Caco-2 (cell line): ENCODE results near the gene ABHD11. TPM values are rescaled to one million over a fixed set of nuclear protein-coding genes. Genes with fewer than 3 reads are reported as not detected.

Experiments used
- BruUV-seq: library from RNA; stranded (reverse); fragments of 400-500 nt; replicated peaks from 2 replicates; lab custom pipeline; 2021; lab: Mats Ljungman, UMichigan
- CTCF ChIA-PET: fragments of 300-600 bp; sonication (Branson Sonifier 250); formaldehyde crosslinking; loops from one replicate; lab custom pipeline; 2022; ENCODE audit warnings: antibody characterized with exemption; lab: Charles Lee
- POLR2A ChIA-PET: fragments of 300-600 bp; sonication (Branson Sonifier 250); formaldehyde crosslinking; loops from one replicate; lab custom pipeline; 2022; ENCODE audit warnings: antibody characterized with exemption; lab: Charles Lee
- DNase-seq, 2 experiments: peaks; one replicate each; pipeline versions ENCODE4 v3.0.0 to v3.0.0-alpha.2; 2020 to 2022
- H3K27me3 ChIP-seq: replicated peaks from 2 replicates; pipeline ENCODE4 v1.6.0; 2011; ENCODE audit warnings: low read length; ENCODE audit not compliant: control insufficient read depth, insufficient read depth
- H3K36me3 ChIP-seq: 2 replicates; pipeline ENCODE4 v1.5.1; 2011; ENCODE audit warnings: low read length; ENCODE audit not compliant: control insufficient read depth, insufficient read depth
- H3K4me1 ChIP-seq: fragments of 250-450 bp; sonication (Bioruptor Pico); 2 replicates; pipeline ENCODE4 v1.5.1; 2020; ENCODE audit warnings: mild to moderate bottlenecking
- H3K4me3 ChIP-seq: 2 replicates; pipeline ENCODE4 v1.5.1; 2011; ENCODE audit warnings: low read depth, mild to moderate bottlenecking, control low read depth, low read length
- H3K9me3 ChIP-seq: fragments of 250-450 bp; sonication (Bioruptor Pico); 2 replicates; pipeline ENCODE4 v1.5.1; 2020; ENCODE audit warnings: mild to moderate bottlenecking, moderate library complexity
- H3K27ac Mint-ChIP-seq: one replicate; pipeline ENCODE4 v1.8.0; 2022; ENCODE audit warnings: mixed read lengths; ENCODE audit not compliant: unreplicated experiment
- H3K27me3 Mint-ChIP-seq: one replicate; pipeline ENCODE4 v1.8.0; 2022; ENCODE audit warnings: mixed read lengths; ENCODE audit not compliant: insufficient read depth, unreplicated experiment
- H3K36me3 Mint-ChIP-seq: one replicate; pipeline ENCODE4 v1.8.0; 2022; ENCODE audit warnings: mild to moderate bottlenecking, mixed read lengths; ENCODE audit not compliant: insufficient read depth, unreplicated experiment
- H3K4me1 Mint-ChIP-seq: one replicate; pipeline ENCODE4 v1.8.0; 2022; ENCODE audit warnings: low read depth, mixed read lengths; ENCODE audit not compliant: unreplicated experiment
- H3K4me3 Mint-ChIP-seq: one replicate; pipeline ENCODE4 v1.8.0; 2022; ENCODE audit warnings: mild to moderate bottlenecking, moderate library complexity, mixed read lengths; ENCODE audit not compliant: unreplicated experiment
- H3K9me3 Mint-ChIP-seq: one replicate; pipeline ENCODE4 v1.8.0; 2022; ENCODE audit warnings: mixed read lengths; ENCODE audit not compliant: unreplicated experiment
- intact Hi-C: fragments of 100-400 bp; cut with micrococcal nuclease; formaldehyde crosslinking; loops from one replicate; pipeline ENCODE4 v1.10.0; 2022; ENCODE audit not compliant: unreplicated experiment
- total RNA-seq: library from RNA; stranded (reverse); gene quantifications from 2 replicates; pipeline ENCODE4 v1.2.3, GENCODE V29; 2022
- TF ChIP-seq, protein P1 (sequence below), 2 experiments: fragments of 200-600 bp in 1 of 2; IDR thresholded peaks; 1 replicate in 1 of 2; 2 replicates in 1 of 2; pipeline versions ENCODE4 v1.5.1 to v1.8.0; 2011 to 2022; ENCODE audit warnings: antibody characterized with exemption in 1 of 2, control low read depth in 1 of 2, inconsistent platforms in 1 of 2, low read depth in 1 of 2, low read length in 1 of 2, mild to moderate bottlenecking in 1 of 2, moderate library complexity in 1 of 2; ENCODE audit not compliant: insufficient read depth in 1 of 2, severe bottlenecking in 1 of 2, unreplicated experiment in 1 of 2

Gene ABHD11
- total RNA-seq, 1 experiment from 2014 or later = 38.9 TPM

DNA sequence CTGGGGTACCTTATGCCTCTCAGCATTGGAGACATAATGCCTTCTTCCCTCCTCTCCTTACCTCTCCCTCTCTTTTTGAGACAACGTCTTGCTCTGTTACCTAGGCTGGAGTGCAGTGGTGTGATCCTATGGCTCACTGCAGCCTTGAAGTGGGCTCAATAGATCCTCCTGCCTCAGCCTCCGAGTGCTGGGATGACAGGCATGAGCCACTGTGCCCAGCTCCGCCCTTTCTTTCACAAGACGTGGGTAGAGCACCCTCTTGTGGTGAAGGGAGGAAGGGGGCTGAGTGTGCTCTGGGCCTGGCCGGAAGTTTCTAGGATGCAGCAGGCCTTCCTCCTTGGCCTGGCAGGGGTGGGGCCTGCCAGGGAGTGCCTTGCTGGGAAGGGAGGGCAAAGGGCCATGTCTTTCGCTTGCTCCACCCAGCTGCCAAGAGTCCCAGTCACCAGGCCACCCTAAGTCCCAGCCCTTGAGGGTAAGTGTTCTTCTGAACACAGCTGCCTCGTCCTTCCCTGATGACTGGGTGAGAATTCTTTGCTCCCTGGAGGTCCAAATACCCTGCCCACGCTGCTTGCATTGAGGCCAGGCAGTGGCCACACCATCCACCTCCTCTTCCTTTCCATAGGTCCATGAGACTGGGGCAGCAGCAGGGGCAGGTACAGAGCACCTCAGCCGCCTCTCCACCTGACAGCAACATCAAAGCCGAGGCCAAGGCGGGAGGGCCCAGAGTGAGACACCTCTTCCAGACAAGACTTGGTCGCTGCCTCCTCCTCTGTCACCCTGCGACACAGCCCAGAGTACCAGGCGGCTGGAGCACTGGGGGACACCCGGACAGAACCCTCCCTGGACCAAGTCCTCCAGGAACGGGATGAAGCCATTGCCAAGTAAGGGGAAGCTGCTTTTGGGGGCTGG is 3.7 kb downstream of the ABHD11 start:
- no peak overlapping the region for H3K4me3 ChIP-seq
- CTCF ChIA-PET = interaction anchor here (0.6 to 1.3 kb wide), 8 partner anchors 9 to 128 kb away, joined by 3 to 5 read pairs (median 3); partner anchors contain the start of gene MLXIPL
- DNase-seq = peak; percentile 87 to 89
- Mint-ChIP-seq H3K27ac (no peak overlapping the region), H3K9me3 (no peaks in the 10 kb centered on the region), H3K36me3 (peaks cover 50% of the 10 kb centered on the region), H3K4me3 (no peak overlapping the region), H3K4me1 (peaks cover 6% of the 10 kb centered on the region), H3K27me3 (no peaks in the 10 kb centered on the region)
- TF ChIP-seq, protein P1, sequence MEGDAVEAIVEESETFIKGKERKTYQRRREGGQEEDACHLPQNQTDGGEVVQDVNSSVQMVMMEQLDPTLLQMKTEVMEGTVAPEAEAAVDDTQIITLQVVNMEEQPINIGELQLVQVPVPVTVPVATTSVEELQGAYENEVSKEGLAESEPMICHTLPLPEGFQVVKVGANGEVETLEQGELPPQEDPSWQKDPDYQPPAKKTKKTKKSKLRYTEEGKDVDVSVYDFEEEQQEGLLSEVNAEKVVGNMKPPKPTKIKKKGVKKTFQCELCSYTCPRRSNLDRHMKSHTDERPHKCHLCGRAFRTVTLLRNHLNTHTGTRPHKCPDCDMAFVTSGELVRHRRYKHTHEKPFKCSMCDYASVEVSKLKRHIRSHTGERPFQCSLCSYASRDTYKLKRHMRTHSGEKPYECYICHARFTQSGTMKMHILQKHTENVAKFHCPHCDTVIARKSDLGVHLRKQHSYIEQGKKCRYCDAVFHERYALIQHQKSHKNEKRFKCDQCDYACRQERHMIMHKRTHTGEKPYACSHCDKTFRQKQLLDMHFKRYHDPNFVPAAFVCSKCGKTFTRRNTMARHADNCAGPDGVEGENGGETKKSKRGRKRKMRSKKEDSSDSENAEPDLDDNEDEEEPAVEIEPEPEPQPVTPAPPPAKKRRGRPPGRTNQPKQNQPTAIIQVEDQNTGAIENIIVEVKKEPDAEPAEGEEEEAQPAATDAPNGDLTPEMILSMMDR (IDR thresholded peaks at IDR 0.05; ENCODE audit: insufficient read depth in 1 of 2, low read depth in 1 of 2, low read length in 1 of 2, severe bottlenecking in 1 of 2, unreplicated experiment in 1 of 2) = peak; percentile 89 to 90
- BruUV-seq = no TSS peak
- H3K36me3 ChIP-seq = peaks cover 9% of the 10 kb centered on the region
- H3K27me3 ChIP-seq = no peaks in the 10 kb centered on the region
- intact Hi-C loops = no loop called here
- POLR2A ChIA-PET = interaction anchor here (0.6 to 1.0 kb wide), 3 partner anchors 8 to 219 kb away, joined by 4 read pairs; no protein-coding TSS in a partner anchor
- H3K9me3 ChIP-seq = no peaks in the 10 kb centered on the region
- H3K4me1 ChIP-seq = peaks cover 17% of the 10 kb centered on the region

DNA sequence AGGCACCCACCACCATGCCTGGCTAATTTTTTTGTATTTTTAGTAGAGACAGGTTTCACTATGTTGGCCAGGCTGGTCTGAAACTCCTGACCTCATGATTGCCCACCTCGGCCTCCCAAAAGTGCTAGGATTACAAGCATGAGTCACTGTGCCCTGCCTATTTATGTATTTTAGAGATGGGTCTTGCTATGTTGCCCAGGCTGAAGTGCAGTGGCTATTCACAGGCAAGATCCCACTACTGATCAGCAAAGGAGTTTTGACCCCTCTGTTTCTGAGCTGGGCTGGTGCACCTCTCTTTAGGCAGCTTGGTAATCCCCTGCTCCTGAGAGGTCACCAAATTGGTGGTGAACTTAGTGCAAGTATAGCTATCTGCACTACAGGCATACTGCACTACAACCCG is 6.2 kb downstream of the ABHD11 start:
- peaks cover 8% of the 10 kb centered on the region for H3K36me3 ChIP-seq
- Mint-ChIP-seq H3K4me1 (peaks cover 6% of the 10 kb centered on the region), H3K27me3 (no peaks in the 10 kb centered on the region), H3K9me3 (no peaks in the 10 kb centered on the region), H3K27ac (peak overlapping the region; percentile 23), H3K36me3 (peaks cover 33% of the 10 kb centered on the region), H3K4me3 (no peak overlapping the region)
- intact Hi-C loops = no loop called here
- no peak overlapping the region for H3K4me3 ChIP-seq
- DNase-seq = no peak
- ChIA-PET POLR2A (interaction anchor here (1.0 to 1.2 kb wide), 2 partner anchors 97 to 108 kb away, joined by 3 to 8 read pairs; partner anchors contain the start of gene MLXIPL), CTCF (interaction anchor here (0.6 to 1.2 kb wide), 2 partner anchors 107 to 125 kb away, joined by 3 read pairs; no protein-coding TSS in a partner anchor)
- no peaks in the 10 kb centered on the region for H3K27me3 ChIP-seq
- TF ChIP-seq, protein P1 (IDR thresholded peaks at IDR 0.05; ENCODE audit: insufficient read depth in 1 of 2, low read depth in 1 of 2, low read length in 1 of 2, severe bottlenecking in 1 of 2, unreplicated experiment in 1 of 2) = no peak
- no peaks in the 10 kb centered on the region for H3K9me3 ChIP-seq
- no TSS peak for BruUV-seq
- H3K4me1 ChIP-seq = peaks cover 9% of the 10 kb centered on the region

DNA sequence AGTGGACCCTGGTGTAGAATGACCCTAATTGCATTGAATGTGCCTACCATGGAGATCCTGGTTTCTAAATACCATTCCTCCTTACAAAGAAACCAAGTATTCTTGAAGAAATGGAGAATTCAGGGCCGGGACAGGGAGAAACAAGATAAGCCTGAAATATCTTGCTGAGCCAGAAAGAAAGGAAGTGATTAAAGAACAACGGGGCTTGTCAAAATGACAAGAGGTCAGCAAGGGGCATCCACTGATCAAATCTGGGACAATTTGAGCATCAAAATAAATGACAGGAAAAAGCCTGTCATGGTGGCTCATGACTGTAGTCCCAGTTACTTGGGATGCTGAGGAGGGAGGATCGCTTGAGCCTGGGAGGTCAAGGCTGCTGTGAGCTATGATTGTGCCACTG is 8.1 kb downstream of the ABHD11 start:
- Histone ChIP-seq H3K4me1 (peaks cover 6% of the 10 kb centered on the region; the same call in 1 of the 2 replicates), H3K36me3 (no peaks in the 10 kb centered on the region), H3K9me3 (no peaks in the 10 kb centered on the region), H3K27me3 (no peaks in the 10 kb centered on the region), H3K4me3 (no peak overlapping the region)
- ChIA-PET POLR2A (no interaction called here), CTCF (no interaction called here)
- no TSS peak for BruUV-seq
- TF ChIP-seq, protein P1 (IDR thresholded peaks at IDR 0.05; ENCODE audit: insufficient read depth in 1 of 2, low read depth in 1 of 2, low read length in 1 of 2, severe bottlenecking in 1 of 2, unreplicated experiment in 1 of 2) = no peak
- Mint-ChIP-seq H3K4me3 (no peak overlapping the region), H3K9me3 (no peaks in the 10 kb centered on the region), H3K27me3 (no peaks in the 10 kb centered on the region), H3K27ac (no peak overlapping the region), H3K36me3 (peaks cover 18% of the 10 kb centered on the region), H3K4me1 (peaks cover 6% of the 10 kb centered on the region)
- no peak for DNase-seq
- intact Hi-C loops = no loop called here
